ENCODE data around the gene CYP4F2. TPM values are rescaled to one million over a fixed set of nuclear protein-coding genes. Genes with fewer than 3 reads are reported as not detected.

CYP4F2 gene
- 0.04 and 0.23 TPM in 2 replicates for total RNA-seq

GRCh38 chr19:15897738-15898276 lies at the start of gene CYP4F2:
TSS of gene CYP4F2 (minus strand) at chr19:15898074. CDS start at chr19:15897611, 463 bp downstream.

GRCh38 chr19:15934332-15935078 lies 36.6 kb upstream of the CYP4F2 start, which contains the start of gene CYP4F11:
TSS of gene CYP4F11 (minus strand) at chr19:15934529. CDS start at chr19:15934408, 121 bp downstream.

Other genes with a start within 250 kb of the CYP4F2 start
- gene CYP4F12, start 225.0 kb downstream of the CYP4F2 start, total RNA-seq = not detected in 2 replicates
- not detected in 2 replicates for gene OR10H2, start 170.1 kb downstream of the CYP4F2 start, total RNA-seq
- gene OR10H3, start 160.1 kb downstream of the CYP4F2 start, total RNA-seq = not detected in 2 replicates
- not detected in 2 replicates for gene OR10H5, start 110.4 kb downstream of the CYP4F2 start, total RNA-seq
- gene OR10H1, start 82.4 kb downstream of the CYP4F2 start, total RNA-seq = not detected in 2 replicates
- gene CYP4F11, start 36.5 kb upstream of the CYP4F2 start, total RNA-seq = 1.7 and 3.7 TPM in 2 replicates
- not detected in 2 replicates for gene OR10H4, start 50.9 kb upstream of the CYP4F2 start, total RNA-seq
- 706 and 728 TPM in 2 replicates for gene TPM4, start 178.4 kb upstream of the CYP4F2 start, total RNA-seq
- gene RAB8A, start 213.8 kb upstream of the CYP4F2 start, total RNA-seq = 44.4 and 74.9 TPM in 2 replicates
- 0.04 TPM in 1 of 2 replicates, not detected in the other for gene HSH2D, start 245.6 kb upstream of the CYP4F2 start, total RNA-seq

Data from hair follicular keratinocyte (primary cell).